Osteoblast (primary cell): ENCODE data around the gene TEX22. TPM values are rescaled to one million over a fixed set of nuclear protein-coding genes. Genes with fewer than 3 reads are reported as not detected.
A peak's percentile ranks its signal among the peaks of the same experiment; 100 is the strongest.

Source experiments
- DNase-seq: peaks from one replicate; pipeline ENCODE4 v3.0.0; 2011; ENCODE audit warnings: low spot score, mixed read lengths; ENCODE audit not compliant: insufficient read length; ENCODE audit errors: missing footprints
- H2AFZ ChIP-seq: 2 replicates; pipeline ENCODE4 v1.6.0; 2011; ENCODE audit warnings: mild to moderate bottlenecking, low read length
- H3K27ac ChIP-seq: 2 replicates; pipeline ENCODE4 v1.5.1; 2011; ENCODE audit warnings: mild to moderate bottlenecking, low read depth, low read length, moderate library complexity
- H3K27me3 ChIP-seq: 2 replicates; pipeline ENCODE4 v1.6.0; 2012; ENCODE audit warnings: mild to moderate bottlenecking, control low read depth, inconsistent platforms, low read length, moderate library complexity; ENCODE audit not compliant: insufficient read depth
- H3K36me3 ChIP-seq: 2 replicates; pipeline ENCODE4 v1.5.1; 2011; ENCODE audit warnings: mild to moderate bottlenecking, low read length, control low read depth, moderate library complexity; ENCODE audit not compliant: insufficient read depth
- H3K4me1 ChIP-seq: 2 replicates; pipeline ENCODE4 v1.5.1; 2011; ENCODE audit warnings: mild to moderate bottlenecking, low read length, control low read depth, moderate library complexity; ENCODE audit not compliant: insufficient read depth
- H3K4me2 ChIP-seq: 2 replicates; pipeline ENCODE4 v1.6.0; 2011; ENCODE audit warnings: mild to moderate bottlenecking, low read length; ENCODE audit not compliant: insufficient read depth
- H3K4me3 ChIP-seq: fragments of 200-600 bp; sonication (generic); 3 replicates; pipeline ENCODE4 v1.5.1; 2012; ENCODE audit warnings: mild to moderate bottlenecking, low read length, inconsistent platforms; ENCODE audit not compliant: insufficient read depth
- H3K79me2 ChIP-seq: 2 replicates; pipeline ENCODE4 v1.6.0; 2012; ENCODE audit warnings: mild to moderate bottlenecking, low read length, control low read depth, inconsistent platforms; ENCODE audit not compliant: insufficient read depth
- H3K9me3 ChIP-seq: 2 replicates; pipeline ENCODE4 v1.5.1; 2011; ENCODE audit warnings: low read depth, low read length, control low read depth
- H4K20me1 ChIP-seq: 2 replicates; pipeline ENCODE4 v1.6.0; 2012; ENCODE audit warnings: mild to moderate bottlenecking, low read length, control low read depth; ENCODE audit not compliant: insufficient read depth
- CTCF ChIP-seq: IDR thresholded peaks from 2 replicates; pipeline ENCODE4 v1.5.1; 2011; ENCODE audit warnings: mild to moderate bottlenecking, low read depth, low read length, moderate library complexity; ENCODE audit errors: extremely low read depth
- total RNA-seq: library from RNA; depleted of rRNA; stranded (reverse); fragments of >200 nt; gene quantifications from 2 replicates; pipeline ENCODE4 v1.2.3, GENCODE V29; 2012

The TEX22 gene
- total RNA-seq, 1 donor = under 0.01 TPM

- Histone ChIP-seq H4K20me1 (peaks cover 16% of the 10 kb centered on the region), H3K27me3 (no peaks in the 10 kb centered on the region), H3K27ac (no peak overlapping the region), H3K4me1 (no peaks in the 10 kb centered on the region), H3K4me2 (no peak overlapping the region), H3K4me3 (no peak overlapping the region), H3K79me2 (peaks cover 29% of the 10 kb centered on the region), H2AFZ (no peak overlapping the region), H3K9me3 (no peaks in the 10 kb centered on the region), H3K36me3 (peaks cover 25% of the 10 kb centered on the region)
- TF ChIP-seq CTCF = no peak
- DNase-seq = no peak
Measured at GRCh38 chr14:105446971-105447370, 48.6 kb downstream of the TEX22 start.

- no peak for TF ChIP-seq CTCF
- peaks cover 16% of the 10 kb centered on the region for H4K20me1 ChIP-seq
- H3K4me3 ChIP-seq = no peak overlapping the region
- DNase-seq = no peak
- peaks cover 29% of the 10 kb centered on the region for H3K79me2 ChIP-seq
- no peaks in the 10 kb centered on the region for H3K4me1 ChIP-seq
- H3K9me3 ChIP-seq = no peaks in the 10 kb centered on the region
- no peak overlapping the region for H3K4me2 ChIP-seq
- no peak overlapping the region for H2AFZ ChIP-seq
- H3K27ac ChIP-seq = peak overlapping the region; percentile 51
- H3K27me3 ChIP-seq = no peaks in the 10 kb centered on the region
- peaks cover 26% of the 10 kb centered on the region for H3K36me3 ChIP-seq
Measured at GRCh38 chr14:105447651-105448640, 49.6 kb downstream of the TEX22 start.

- Histone ChIP-seq H2AFZ (no peak overlapping the region), H3K79me2 (peaks cover 29% of the 10 kb centered on the region), H3K4me1 (no peaks in the 10 kb centered on the region), H3K4me3 (no peak overlapping the region), H3K27ac (peak overlapping the region; percentile 51), H3K4me2 (no peak overlapping the region), H3K36me3 (peaks cover 26% of the 10 kb centered on the region), H3K27me3 (no peaks in the 10 kb centered on the region), H4K20me1 (peaks cover 16% of the 10 kb centered on the region), H3K9me3 (no peaks in the 10 kb centered on the region)
- TF ChIP-seq CTCF = peak; percentile 80
- peak; percentile 100 for DNase-seq
Measured at GRCh38 chr14:105448706-105449111, 50.4 kb downstream of the TEX22 start.
